HUES64 (cell line): Measurements from ENCODE around the gene CTSZ.

Experiments
- H3K27ac ChIP-seq: 2 replicates; pipeline ENCODE4 v1.7.0; 2013; ENCODE audit warnings: low read depth, low read length, inconsistent platforms
- H3K27me3 ChIP-seq: 2 replicates; pipeline ENCODE4 v1.6.1; 2013; ENCODE audit warnings: mild to moderate bottlenecking, low read length; ENCODE audit not compliant: insufficient read depth
- H3K36me3 ChIP-seq: 2 replicates; pipeline ENCODE4 v1.6.1; 2013; ENCODE audit warnings: mild to moderate bottlenecking, low read length; ENCODE audit not compliant: insufficient read depth
- H3K4me1 ChIP-seq: 2 replicates; pipeline ENCODE4 v1.6.1; 2013; ENCODE audit warnings: mild to moderate bottlenecking, low read length, moderate library complexity; ENCODE audit not compliant: insufficient read depth
- H3K4me3 ChIP-seq: 2 replicates; pipeline ENCODE4 v1.5.1; 2013; ENCODE audit warnings: mild to moderate bottlenecking, low read length, moderate library complexity
- H3K9ac ChIP-seq: 2 replicates; pipeline ENCODE4 v1.6.1; 2013; ENCODE audit warnings: mild to moderate bottlenecking, low read depth, low read length
- H3K9me3 ChIP-seq: 2 replicates; pipeline ENCODE4 v1.6.1; 2013; ENCODE audit warnings: low read depth, low read length; ENCODE audit not compliant: insufficient read depth
- WGBS: fragments of 150-250, 120-280 bp; methylation state at CpG from one replicate; pipeline ENCODE4 v1.1.7; 2013; ENCODE audit warnings: missing lambda C conversion rate; 5-methylcytosine and 5-hydroxymethylcytosine counted together

Gene CTSZ

DNA sequence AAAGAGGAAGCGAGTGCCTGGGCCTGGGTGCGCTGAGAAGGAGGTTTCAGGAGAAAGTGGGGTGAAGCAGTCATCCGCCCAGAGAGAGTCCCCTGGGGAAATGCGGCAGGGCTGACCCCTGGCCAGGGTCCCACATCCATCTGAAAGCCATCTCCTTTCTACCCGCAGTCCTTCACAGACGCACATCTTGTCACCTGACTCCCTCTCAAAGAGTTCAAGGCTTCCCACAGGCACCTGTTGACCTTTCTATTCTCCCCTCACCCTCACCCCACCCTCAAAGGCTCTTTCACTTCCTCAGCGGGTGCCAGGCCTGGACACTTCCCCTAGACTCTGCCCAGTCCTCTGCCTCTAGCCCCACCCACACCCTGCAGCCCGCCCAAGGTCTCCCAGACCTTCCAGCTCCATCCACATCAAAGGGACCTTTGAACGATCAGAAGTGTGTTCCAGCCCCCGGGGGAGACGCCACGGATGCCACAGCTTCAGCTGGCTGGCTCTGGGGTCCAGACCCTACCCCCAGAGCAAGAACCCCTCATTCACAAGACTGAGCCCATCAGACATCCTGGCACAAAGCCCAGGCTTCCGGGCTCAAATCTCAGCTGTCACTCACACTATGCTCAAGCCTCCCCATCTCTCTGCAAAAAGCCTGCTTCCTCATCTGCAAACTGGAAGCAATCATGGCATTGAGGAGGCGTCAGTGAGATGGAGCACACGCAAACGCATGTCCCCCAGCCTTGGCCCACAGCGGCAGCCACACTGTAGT is 2.1 kb downstream of the CTSZ start:
- no peak overlapping the region for H3K27ac ChIP-seq
- H3K9me3 ChIP-seq = no peaks in the 10 kb centered on the region
- no peak overlapping the region for H3K4me3 ChIP-seq
- peaks cover 28% of the 10 kb centered on the region for H3K27me3 ChIP-seq
- no peaks in the 10 kb centered on the region for H3K4me1 ChIP-seq
- WGBS = 91% methylated on average over 17 of the region's 17 CpGs
- H3K36me3 ChIP-seq = no peaks in the 10 kb centered on the region
- no peak overlapping the region for H3K9ac ChIP-seq

DNA sequence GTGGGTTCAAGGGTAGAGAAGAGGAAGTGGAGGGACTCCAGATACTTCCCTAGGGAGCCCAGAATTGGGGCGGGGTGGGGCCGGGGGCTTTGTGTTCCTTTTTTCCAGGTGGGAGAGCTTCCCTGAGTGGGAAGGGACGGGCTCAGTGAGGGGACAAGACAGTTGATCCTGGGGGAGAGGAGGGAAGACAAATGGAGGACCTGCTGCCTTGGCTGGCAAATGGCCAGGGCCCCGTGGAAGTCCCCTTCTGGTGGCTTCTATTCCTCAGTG is 2.6 kb downstream of the CTSZ start:
- Histone ChIP-seq H3K4me1 (no peaks in the 10 kb centered on the region), H3K4me3 (no peak overlapping the region), H3K9ac (no peak overlapping the region), H3K36me3 (no peaks in the 10 kb centered on the region), H3K27me3 (peaks cover 28% of the 10 kb centered on the region), H3K9me3 (no peaks in the 10 kb centered on the region), H3K27ac (no peak overlapping the region)
- WGBS = 91% methylated on average over 4 of the region's 4 CpGs

DNA sequence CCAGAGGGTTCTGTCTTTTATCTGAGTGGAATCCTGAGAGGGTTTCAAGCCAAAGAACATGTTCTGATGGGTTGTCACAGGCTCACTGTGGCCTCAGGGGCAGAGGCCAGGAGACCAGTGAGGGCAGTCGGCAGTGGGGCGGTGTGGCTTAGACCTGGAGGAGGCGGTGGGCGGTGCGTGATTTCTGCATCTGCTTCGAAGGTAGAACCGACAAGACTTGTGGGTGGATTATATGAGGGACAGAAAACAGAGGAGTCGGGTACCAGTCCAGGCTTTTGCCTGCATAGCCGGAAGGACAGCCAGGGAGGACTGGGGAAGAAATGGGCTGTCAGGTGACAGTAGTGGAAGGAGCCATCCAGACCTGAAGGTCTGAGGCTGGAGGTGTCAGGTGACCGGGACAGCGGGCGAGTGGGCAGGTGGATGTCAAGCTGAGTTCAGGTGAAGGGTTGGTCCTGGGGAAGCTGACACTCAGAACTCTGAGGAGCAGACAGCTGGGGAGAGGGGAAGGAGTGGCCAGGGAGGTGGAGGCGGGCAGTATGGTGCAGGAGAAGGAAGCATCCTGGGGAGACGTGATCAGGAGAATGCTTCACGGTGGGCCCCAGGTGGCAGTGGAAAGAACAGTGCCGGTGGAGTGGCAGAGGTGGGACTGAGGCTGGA is 3.1 kb downstream of the CTSZ start:
- Histone ChIP-seq H3K9ac (no peak overlapping the region), H3K4me1 (no peaks in the 10 kb centered on the region), H3K27me3 (peaks cover 26% of the 10 kb centered on the region), H3K9me3 (no peaks in the 10 kb centered on the region), H3K27ac (no peak overlapping the region), H3K36me3 (no peaks in the 10 kb centered on the region), H3K4me3 (no peak overlapping the region)
- WGBS = 88% methylated on average over 16 of the region's 16 CpGs

DNA sequence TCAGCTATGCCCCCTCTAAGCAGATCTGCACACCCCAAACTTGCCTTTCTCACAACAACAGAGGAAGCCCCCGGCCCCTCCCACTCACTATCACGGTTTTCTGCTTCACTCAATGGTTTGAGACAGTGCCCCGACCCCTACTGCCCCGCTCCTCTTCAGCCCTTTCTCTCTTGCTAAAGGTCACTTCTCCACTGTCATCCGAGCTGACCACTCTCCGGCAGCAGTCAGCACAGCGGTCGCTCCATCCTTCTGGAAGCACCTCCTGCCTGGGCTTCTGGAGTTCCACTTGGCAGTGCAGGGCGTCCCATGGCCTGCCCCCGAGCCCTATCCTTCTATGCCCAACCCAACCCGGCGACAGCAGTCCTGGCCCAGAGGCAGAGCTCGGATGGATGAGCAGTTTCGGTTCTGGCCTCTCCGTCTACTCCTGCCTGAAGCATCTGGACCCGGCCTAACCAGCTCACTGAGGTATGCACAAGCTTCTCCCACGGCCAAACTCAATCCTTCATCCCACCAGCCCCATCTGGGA is 4.1 kb downstream of the CTSZ start:
- Histone ChIP-seq H3K36me3 (no peaks in the 10 kb centered on the region), H3K9ac (no peak overlapping the region), H3K4me1 (no peaks in the 10 kb centered on the region), H3K9me3 (no peaks in the 10 kb centered on the region), H3K4me3 (no peak overlapping the region), H3K27ac (no peak overlapping the region), H3K27me3 (peaks cover 17% of the 10 kb centered on the region)
- WGBS = 90% methylated on average over 17 of the region's 17 CpGs

DNA sequence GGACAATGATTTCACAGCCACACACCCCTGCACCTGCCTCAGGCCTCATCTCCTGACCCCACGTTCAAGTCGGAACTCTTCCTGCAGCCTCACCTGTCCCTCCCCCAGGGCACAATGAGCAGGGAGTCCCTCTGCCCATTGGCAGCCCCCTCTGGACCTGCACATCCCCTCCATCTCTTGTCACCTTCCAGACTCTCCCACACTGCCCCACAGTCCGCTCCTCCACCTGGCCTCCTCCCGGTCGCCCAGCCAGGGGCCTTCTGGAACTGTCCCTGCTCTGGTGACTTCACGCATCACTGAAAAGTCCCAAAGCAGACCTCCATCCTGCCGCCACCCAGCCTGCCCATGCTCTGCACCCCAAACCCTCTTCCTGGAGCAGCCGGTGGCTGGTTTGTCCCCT is 4.7 kb downstream of the CTSZ start:
- Histone ChIP-seq H3K27ac (no peak overlapping the region), H3K36me3 (peaks cover 5% of the 10 kb centered on the region; the same call in 1 of the 2 replicates), H3K9ac (no peak overlapping the region), H3K4me3 (no peak overlapping the region), H3K4me1 (no peaks in the 10 kb centered on the region), H3K27me3 (peaks cover 12% of the 10 kb centered on the region), H3K9me3 (no peaks in the 10 kb centered on the region)
- 88% methylated on average over 8 of the region's 8 CpGs for WGBS

DNA sequence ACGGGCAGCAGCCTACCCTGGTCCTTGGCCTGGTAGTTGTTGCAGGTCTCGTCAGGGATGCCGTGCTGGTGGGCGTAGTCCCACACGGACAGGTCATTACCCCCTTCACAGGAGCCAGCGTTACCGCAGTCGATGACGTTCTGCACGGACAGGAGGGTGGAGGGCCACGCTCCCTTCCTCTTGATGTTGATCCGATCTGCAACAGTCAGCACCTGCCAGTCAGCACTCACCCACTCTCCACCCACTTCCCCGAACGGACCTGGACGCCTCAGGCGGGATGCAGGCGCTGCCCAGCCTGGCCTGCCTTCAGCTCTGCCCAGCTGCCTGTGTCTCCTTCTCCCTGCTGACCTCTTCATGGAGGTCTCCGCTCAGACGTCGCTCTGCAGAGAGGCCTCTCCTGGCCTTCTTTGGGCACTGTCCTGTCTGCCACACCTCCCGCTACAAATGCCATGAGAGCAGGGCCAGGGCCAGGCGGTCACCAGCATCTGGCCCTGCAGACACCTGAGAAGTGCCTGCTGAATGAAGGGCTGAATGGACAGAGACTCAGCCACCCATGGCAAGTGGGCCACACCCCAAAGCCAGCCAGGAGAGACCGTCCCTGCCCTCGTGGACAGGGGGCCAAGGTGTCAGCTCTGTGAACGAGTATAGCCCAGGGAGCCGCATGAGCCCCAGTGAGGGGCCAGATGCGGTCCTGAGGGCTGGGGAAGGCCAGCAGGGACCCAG is 5.4 kb downstream of the CTSZ start:
- WGBS = 95% methylated on average over 27 of the region's 27 CpGs
- peaks cover 12% of the 10 kb centered on the region for H3K36me3 ChIP-seq

DNA sequence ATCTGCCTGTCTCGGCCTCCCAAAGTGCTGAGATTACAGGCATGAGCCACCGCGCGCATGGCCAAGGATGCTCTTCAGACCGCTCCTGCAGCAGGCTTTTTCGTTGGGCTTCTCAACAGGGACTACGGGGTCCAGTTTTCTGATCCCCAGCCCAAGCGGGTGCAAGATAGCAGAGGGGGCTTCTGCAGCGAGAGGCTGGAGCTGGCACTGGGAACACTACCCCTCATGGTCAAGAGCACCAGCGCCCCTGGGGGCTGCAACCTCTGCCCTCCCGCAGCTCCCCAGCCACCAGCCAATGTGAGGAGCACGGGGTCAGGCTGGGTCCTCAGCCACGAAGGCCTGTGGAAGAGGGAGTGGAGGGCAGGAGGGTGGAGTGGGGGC is 6.0 kb downstream of the CTSZ start:
- Histone ChIP-seq H3K27me3 (peaks cover 3% of the 10 kb centered on the region; the same call in 1 of the 2 replicates), H3K4me3 (no peak overlapping the region), H3K36me3 (peaks cover 17% of the 10 kb centered on the region), H3K9ac (no peak overlapping the region), H3K27ac (no peak overlapping the region), H3K9me3 (no peaks in the 10 kb centered on the region), H3K4me1 (no peaks in the 10 kb centered on the region)
- 91% methylated on average over 13 of the region's 13 CpGs for WGBS

More for the DNA sequence above, 5.4 kb downstream of the CTSZ start:
- H3K9me3 ChIP-seq = no peaks in the 10 kb centered on the region
- no peak overlapping the region for H3K9ac ChIP-seq
- H3K27ac ChIP-seq = no peak overlapping the region
- H3K4me1 ChIP-seq = no peaks in the 10 kb centered on the region
- H3K4me3 ChIP-seq = no peak overlapping the region
- H3K27me3 ChIP-seq = peaks cover 8% of the 10 kb centered on the region; the same call in 1 of the 2 replicates

DNA sequence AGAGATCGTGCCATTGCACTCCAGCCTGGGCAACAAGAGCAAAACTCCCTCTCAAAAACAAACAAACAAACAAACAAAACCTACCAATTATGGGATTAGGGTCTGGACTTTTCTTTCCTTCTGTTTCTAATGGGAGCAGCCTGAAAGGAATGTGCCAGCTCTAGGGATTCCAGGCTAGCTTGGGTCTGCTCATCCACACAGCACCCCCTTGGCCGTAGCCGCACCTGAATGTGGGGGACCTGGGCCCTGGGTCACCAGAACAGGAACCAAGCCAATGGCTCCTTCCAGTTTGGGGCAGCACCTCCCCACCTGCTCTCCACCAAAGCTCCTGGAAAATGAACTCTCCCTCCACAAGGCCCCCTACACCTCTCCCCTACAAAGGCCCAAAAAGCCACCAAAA is 6.7 kb downstream of the CTSZ start:
- Histone ChIP-seq H3K4me1 (no peaks in the 10 kb centered on the region), H3K4me3 (no peak overlapping the region), H3K9me3 (no peaks in the 10 kb centered on the region), H3K9ac (no peak overlapping the region), H3K36me3 (peaks cover 25% of the 10 kb centered on the region), H3K27me3 (no peaks in the 10 kb centered on the region), H3K27ac (no peak overlapping the region)
- 69% methylated on average over 3 of the region's 3 CpGs for WGBS

DNA sequence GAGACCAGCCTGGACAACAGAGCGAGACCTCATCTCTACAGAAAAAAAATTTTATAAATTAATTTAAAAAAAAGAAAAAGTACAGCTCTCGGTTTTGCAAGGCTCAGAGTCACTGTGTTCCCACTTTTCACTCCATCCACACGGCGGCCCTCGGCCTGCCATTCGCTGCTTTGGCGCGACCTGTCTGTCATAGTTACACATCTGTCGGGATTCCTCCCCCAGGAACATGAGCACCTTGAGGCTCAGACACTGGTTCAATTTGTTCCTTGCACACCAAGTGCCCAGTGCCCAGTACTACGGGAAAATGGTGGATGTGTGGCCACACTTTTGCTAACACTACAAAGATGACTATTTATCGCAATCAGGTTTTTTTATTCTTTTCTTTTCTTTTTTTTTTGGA is 8.4 kb downstream of the CTSZ start:
- no peak overlapping the region for H3K27ac ChIP-seq
- WGBS = 90% methylated on average over 10 of the region's 11 CpGs
- no peaks in the 10 kb centered on the region for H3K9me3 ChIP-seq
- no peak overlapping the region for H3K4me3 ChIP-seq
- H3K36me3 ChIP-seq = peaks cover 41% of the 10 kb centered on the region
- H3K27me3 ChIP-seq = no peaks in the 10 kb centered on the region
- H3K4me1 ChIP-seq = no peaks in the 10 kb centered on the region
- H3K9ac ChIP-seq = no peak overlapping the region

DNA sequence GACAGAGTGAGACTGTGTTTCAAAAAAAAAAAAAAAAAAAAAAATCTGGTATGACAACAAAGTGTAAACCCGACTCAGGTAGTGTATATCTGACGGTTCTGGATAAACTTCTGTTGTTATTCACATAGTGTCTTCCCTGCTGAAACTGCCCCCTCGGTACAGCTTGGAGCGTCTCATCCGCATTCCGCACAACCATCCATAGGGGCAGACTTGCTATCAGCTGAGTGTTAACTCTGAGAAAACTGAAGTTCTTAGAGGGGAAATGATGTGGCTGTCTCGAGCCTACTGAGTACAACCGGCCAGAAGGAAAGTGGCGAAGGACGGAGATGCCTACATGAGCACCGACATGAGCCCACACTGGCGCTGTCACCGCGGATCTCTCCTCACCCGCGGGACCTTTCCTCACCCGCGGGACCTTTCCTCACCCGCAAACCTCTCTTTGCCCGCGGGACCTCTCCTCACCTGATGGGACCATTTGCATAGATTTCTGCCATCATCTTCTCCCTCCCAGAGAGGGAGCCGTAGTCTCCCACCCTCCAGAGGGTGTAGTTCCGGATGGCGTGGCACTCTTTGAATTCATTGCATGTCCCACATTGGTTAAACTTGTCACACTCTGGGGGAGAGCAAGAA is 9.8 kb downstream of the CTSZ start:
- Histone ChIP-seq H3K4me1 (no peaks in the 10 kb centered on the region), H3K36me3 (peaks cover 55% of the 10 kb centered on the region), H3K9me3 (no peaks in the 10 kb centered on the region), H3K27me3 (no peaks in the 10 kb centered on the region), H3K4me3 (no peak overlapping the region), H3K9ac (no peak overlapping the region), H3K27ac (no peak overlapping the region)
- 95% methylated on average over 24 of the region's 24 CpGs for WGBS

DNA sequence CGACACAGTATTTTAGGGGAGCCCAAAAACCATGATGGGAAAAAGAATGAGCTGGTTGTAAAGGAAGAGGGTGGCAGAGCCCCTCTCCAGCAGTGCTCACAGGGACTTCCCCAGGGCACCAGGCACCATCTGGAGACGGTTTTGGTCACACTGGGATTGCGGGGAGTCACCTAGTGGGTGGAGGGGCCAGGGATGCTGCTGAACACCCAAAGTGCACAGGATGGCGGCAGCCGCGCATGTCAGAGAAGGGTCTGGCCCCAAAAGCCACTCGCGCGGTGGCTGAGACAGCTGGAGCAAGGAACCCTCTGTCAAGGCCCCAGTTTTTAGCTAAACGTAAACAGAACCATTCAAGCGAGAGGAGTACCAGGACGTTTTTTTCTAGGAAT is 10.8 kb downstream of the CTSZ start:
- H3K4me1 ChIP-seq = no peaks in the 10 kb centered on the region
- no peak overlapping the region for H3K9ac ChIP-seq
- H3K27ac ChIP-seq = no peak overlapping the region
- H3K27me3 ChIP-seq = no peaks in the 10 kb centered on the region
- 95% methylated on average over 12 of the region's 12 CpGs for whole genome bisulfite sequencing
- H3K9me3 ChIP-seq = no peaks in the 10 kb centered on the region
- H3K36me3 ChIP-seq = peaks cover 65% of the 10 kb centered on the region
- no peak overlapping the region for H3K4me3 ChIP-seq
